HL-60 (cell line): ENCODE data around the gene LKAAEAR1.

Source experiments
- DNase-seq, 2 experiments: peaks; one replicate each; pipeline ENCODE4 v3.0.0-alpha.2; 2010 to 2020; ENCODE audit warnings: low read depth in 1 of 2, low spot score in 1 of 2
- H3K27ac ChIP-seq: fragments of 250-450 bp; sonication (Bioruptor Pico); replicated peaks from 2 replicates; pipeline ENCODE4 v1.5.1; 2020; ENCODE audit warnings: mild to moderate bottlenecking, moderate library complexity
- H3K27me3 ChIP-seq: fragments of 250-450 bp; sonication (Bioruptor Pico); 2 replicates; pipeline ENCODE4 v1.5.1; 2021; ENCODE audit warnings: mild to moderate bottlenecking, moderate library complexity; ENCODE audit not compliant: insufficient read depth, poor library complexity, severe bottlenecking
- H3K4me3 ChIP-seq: replicated peaks from 2 replicates; pipeline ENCODE4 v1.5.1; 2011; ENCODE audit warnings: mild to moderate bottlenecking, control low read depth, low read length; ENCODE audit not compliant: insufficient read depth
- GABPA ChIP-seq: IDR thresholded peaks from 2 replicates; pipeline ENCODE4 v1.6.1; 2012; ENCODE audit warnings: low read depth
- POLR2AphosphoS5 ChIP-seq: IDR thresholded peaks from 2 replicates; pipeline ENCODE4 v1.6.1; 2012; ENCODE audit warnings: low read depth
- SPI1 ChIP-seq: IDR thresholded peaks from 2 replicates; pipeline ENCODE4 v1.6.1; 2012; ENCODE audit warnings: low read depth, mild to moderate bottlenecking, borderline replicate concordance
- TF ChIP-seq, protein P1 (sequence below): IDR thresholded peaks from 2 replicates; pipeline ENCODE4 v1.6.1; 2012; ENCODE audit warnings: low read depth; ENCODE audit not compliant: insufficient replicate concordance
- TF ChIP-seq, protein P2 (sequence below): IDR thresholded peaks from one replicate; pipeline ENCODE4 v1.5.1; 2011; ENCODE audit warnings: low read length, control low read depth, inconsistent platforms; ENCODE audit not compliant: insufficient read depth

LKAAEAR1 gene

DNA sequence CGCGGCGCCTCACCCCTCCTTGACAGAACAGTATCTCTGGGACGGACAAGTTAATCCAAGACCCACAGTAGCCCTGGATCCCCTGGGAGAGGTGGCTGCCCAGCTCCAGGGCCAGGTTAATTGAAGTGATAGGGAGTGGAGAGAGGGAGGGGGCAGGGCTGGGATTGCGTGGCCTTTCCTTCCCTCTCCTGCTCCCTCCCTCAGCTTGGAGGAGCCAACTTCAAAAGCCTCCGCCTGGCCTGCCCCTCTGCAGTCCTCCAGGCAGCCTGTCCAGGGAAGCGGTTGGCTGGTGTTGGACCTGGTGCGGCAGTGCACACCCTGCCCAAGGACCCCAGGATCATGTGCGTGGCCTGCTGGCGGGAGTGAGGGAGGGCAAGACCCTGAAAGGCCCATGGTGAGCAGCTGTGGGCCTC lies 48.3 kb downstream of the LKAAEAR1 start, which contains the start of gene C20orf204:
Gene C20orf204, plus strand, starts transcription at position 250 of the 413 bp plus-strand sequence. Its CDS starts 142 bp downstream, at position 392.
- H3K4me3 ChIP-seq: no peak within 1 kb of the TSS
- no peak within 1 kb of the TSS for H3K27ac ChIP-seq
- TF ChIP-seq, protein P1, sequence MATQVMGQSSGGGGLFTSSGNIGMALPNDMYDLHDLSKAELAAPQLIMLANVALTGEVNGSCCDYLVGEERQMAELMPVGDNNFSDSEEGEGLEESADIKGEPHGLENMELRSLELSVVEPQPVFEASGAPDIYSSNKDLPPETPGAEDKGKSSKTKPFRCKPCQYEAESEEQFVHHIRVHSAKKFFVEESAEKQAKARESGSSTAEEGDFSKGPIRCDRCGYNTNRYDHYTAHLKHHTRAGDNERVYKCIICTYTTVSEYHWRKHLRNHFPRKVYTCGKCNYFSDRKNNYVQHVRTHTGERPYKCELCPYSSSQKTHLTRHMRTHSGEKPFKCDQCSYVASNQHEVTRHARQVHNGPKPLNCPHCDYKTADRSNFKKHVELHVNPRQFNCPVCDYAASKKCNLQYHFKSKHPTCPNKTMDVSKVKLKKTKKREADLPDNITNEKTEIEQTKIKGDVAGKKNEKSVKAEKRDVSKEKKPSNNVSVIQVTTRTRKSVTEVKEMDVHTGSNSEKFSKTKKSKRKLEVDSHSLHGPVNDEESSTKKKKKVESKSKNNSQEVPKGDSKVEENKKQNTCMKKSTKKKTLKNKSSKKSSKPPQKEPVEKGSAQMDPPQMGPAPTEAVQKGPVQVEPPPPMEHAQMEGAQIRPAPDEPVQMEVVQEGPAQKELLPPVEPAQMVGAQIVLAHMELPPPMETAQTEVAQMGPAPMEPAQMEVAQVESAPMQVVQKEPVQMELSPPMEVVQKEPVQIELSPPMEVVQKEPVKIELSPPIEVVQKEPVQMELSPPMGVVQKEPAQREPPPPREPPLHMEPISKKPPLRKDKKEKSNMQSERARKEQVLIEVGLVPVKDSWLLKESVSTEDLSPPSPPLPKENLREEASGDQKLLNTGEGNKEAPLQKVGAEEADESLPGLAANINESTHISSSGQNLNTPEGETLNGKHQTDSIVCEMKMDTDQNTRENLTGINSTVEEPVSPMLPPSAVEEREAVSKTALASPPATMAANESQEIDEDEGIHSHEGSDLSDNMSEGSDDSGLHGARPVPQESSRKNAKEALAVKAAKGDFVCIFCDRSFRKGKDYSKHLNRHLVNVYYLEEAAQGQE: no peak
- TF ChIP-seq GABPA (no peak), SPI1 (no peak), POLR2AphosphoS5 (no peak)
- TF ChIP-seq, protein P2, sequence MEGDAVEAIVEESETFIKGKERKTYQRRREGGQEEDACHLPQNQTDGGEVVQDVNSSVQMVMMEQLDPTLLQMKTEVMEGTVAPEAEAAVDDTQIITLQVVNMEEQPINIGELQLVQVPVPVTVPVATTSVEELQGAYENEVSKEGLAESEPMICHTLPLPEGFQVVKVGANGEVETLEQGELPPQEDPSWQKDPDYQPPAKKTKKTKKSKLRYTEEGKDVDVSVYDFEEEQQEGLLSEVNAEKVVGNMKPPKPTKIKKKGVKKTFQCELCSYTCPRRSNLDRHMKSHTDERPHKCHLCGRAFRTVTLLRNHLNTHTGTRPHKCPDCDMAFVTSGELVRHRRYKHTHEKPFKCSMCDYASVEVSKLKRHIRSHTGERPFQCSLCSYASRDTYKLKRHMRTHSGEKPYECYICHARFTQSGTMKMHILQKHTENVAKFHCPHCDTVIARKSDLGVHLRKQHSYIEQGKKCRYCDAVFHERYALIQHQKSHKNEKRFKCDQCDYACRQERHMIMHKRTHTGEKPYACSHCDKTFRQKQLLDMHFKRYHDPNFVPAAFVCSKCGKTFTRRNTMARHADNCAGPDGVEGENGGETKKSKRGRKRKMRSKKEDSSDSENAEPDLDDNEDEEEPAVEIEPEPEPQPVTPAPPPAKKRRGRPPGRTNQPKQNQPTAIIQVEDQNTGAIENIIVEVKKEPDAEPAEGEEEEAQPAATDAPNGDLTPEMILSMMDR: no peak
- DNase-seq: no peak
- H3K27me3 ChIP-seq: peaks cover 6% of the 10 kb centered on the region

DNA sequence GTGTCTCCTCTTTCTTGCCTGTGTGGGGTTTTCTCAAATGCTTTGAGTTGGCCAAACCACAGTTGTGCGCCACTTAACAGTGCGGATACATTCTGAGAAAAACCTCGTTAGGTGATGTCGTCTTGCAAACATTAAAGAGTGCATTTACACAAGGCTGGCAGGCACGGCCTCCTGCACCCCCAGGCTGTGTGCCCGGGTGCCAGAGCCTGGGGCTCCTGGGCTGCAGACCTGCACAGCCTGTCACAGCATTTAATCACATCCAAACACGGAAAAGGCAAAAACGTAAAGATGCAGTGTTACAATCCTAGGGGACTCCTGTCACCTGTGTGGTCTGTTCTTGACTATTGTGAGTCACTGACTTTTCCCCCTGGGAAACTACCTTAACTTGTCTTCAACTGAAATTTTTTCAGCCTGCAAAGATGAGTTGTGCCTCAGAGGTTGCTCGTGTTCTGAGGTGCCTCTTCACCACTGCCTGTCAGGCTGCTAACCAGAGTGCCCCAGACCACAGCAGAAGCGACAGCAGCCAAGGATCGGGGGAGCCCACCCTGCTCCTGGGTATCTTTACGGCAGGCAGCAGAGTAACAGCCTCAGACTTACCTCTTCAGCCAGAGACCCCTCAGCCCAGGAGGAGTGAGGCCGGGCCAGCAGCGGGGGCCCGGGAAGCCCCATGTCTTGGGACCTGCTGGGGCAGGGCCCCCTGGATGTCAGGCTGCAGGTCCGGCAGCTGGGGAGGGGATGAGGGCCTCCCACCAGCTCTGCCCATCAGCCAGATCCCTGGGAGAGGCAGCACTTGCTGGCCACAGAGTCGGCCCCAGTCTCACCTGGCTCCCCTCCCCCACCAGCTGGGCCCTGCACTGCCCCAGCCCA lies 48.9 kb downstream of the LKAAEAR1 start:
- H3K27me3 ChIP-seq: peaks cover 6% of the 10 kb centered on the region
- DNase-seq: no peak
- H3K4me3 ChIP-seq: no peak overlapping the region
- H3K27ac ChIP-seq: no peak overlapping the region
- TF ChIP-seq GABPA (no peak), POLR2AphosphoS5 (no peak), SPI1 (no peak)
- TF ChIP-seq, protein P2: no peak
- TF ChIP-seq, protein P1: no peak

DNA sequence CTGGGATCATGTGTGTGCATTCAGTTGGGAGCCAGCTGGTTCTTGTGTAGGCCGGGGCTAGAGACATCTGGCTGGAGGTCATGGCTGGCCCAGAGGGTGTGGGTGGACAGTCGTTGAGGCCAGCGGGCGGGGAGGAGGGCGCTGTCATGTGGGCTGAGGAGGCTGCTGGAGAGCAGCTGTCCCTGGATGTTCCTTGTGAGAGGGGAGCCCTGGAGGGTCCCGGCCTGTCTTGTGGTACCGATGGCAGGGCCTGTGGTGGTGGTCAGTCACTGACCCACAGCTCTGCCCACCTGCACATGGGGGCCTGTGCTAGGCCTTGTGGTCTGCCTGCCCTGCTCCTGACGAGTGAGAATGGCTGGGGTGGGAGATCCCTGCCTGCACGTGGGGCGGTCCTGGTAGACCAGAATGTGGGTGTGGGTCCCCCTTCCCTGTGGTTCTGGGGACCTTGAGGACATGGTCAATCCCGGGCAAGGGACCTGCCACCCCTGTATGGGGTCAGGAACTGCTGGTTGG lies 50.2 kb downstream of the LKAAEAR1 start:
- Histone ChIP-seq H3K27ac (no peak overlapping the region), H3K4me3 (no peak overlapping the region), H3K27me3 (peaks cover 6% of the 10 kb centered on the region)
- TF ChIP-seq, protein P1: no peak
- TF ChIP-seq POLR2AphosphoS5 (no peak), SPI1 (no peak), GABPA (no peak)
- TF ChIP-seq, protein P2: no peak
- no peak for DNase-seq
